PFSK-1 (cell line): ENCODE measurements around the gene PPP2R3C.
A peak's percentile ranks its signal among the peaks of the same experiment; 100 is the strongest.

ENCODE experiments used
- FOXP2 ChIP-seq: optimal IDR thresholded peaks from 2 replicates; pipeline ENCODE3; 2011; ENCODE audit warnings: borderline replicate concordance, control low read depth, inconsistent platforms; ENCODE audit not compliant: insufficient read depth; ENCODE audit errors: extremely low read length, extremely low read depth
- POLR2AphosphoS5 ChIP-seq: IDR thresholded peaks from 2 replicates; pipeline ENCODE4 v1.6.1; 2012; ENCODE audit warnings: low read depth, mild to moderate bottlenecking, control low read depth, low read length, moderate library complexity
- SIN3A ChIP-seq: IDR thresholded peaks from 2 replicates; pipeline ENCODE4 v1.6.1; 2012; ENCODE audit warnings: mild to moderate bottlenecking, low read length, moderate library complexity, borderline replicate concordance; ENCODE audit not compliant: insufficient read depth
- TAF1 ChIP-seq: IDR thresholded peaks from 2 replicates; pipeline ENCODE4 v1.6.1; 2012; ENCODE audit warnings: low read length, control low read depth, borderline replicate concordance; ENCODE audit not compliant: insufficient read depth
- TF ChIP-seq, protein P1 (sequence below), 2 experiments: IDR thresholded peaks; 2 replicates each; pipeline versions ENCODE4 v1.6.1 to v1.8.0; 2011 to 2012; ENCODE audit warnings: low read depth in 2 of 2, low read length in 2 of 2, control low read depth in 1 of 2, inconsistent platforms in 1 of 2, mild to moderate bottlenecking in 1 of 2, moderate library complexity in 1 of 2; ENCODE audit not compliant: insufficient read depth in 1 of 2

PPP2R3C gene

DNA sequence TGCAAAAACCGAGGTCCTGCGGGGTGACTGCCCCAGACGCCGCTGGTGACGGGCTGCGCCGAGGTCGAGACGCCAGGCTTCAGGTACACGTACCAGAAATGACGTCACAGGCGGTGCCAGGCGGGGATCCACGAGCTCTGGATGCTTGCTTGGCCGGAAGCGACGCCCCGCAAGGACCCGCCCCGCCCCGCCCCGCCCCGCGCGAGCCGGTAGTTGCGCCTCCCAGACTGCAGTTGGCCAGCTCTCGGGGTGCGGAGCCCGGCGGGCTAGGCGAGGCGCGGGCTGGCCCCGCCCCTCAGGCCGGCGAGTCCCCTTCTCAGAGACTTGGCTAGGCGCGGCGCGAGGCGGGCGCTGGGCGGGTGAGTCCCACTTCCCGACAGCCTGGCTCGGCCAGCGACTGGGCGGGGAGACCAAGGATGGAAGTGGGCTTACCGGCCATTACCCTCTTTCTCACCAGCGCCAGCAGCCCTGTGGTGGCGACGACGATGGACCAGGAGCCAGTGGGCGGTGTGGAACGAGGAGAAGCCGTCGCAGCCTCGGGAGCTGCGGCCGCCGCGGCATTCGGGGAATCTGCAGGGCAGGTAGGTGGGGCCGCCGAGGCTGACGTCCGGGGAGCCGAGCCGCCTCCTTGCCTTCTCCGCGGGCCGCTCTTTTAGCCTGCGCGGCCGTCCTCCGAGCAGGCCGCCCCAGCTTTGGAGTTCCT lies 75.6 kb downstream of the PPP2R3C start, which contains the start of gene FAM177A1:
Gene FAM177A1 (plus strand): TSS at position 225 of the 703 bp plus-strand sequence. CDS start 192 bp downstream, at position 417.
- TF ChIP-seq POLR2AphosphoS5 (peak; percentile 21), SIN3A (no peak)

DNA sequence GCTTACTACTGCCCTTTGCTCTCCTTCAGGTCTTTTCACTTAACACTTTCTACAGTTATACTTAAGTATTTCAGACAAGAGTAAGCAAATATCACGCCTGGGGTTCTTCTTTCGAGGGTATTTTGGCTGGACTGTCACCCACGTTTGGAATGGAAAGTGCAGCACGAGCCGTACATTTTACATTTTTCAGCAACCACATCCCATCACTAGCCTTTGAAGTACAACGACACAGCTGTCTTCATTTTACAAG lies 76.1 kb downstream of the PPP2R3C start:
- no peak for TF ChIP-seq SIN3A
- TF ChIP-seq POLR2AphosphoS5, result no peak
- TF ChIP-seq TAF1, result no peak
- TF ChIP-seq FOXP2, result no peak
- TF ChIP-seq, protein P1, sequence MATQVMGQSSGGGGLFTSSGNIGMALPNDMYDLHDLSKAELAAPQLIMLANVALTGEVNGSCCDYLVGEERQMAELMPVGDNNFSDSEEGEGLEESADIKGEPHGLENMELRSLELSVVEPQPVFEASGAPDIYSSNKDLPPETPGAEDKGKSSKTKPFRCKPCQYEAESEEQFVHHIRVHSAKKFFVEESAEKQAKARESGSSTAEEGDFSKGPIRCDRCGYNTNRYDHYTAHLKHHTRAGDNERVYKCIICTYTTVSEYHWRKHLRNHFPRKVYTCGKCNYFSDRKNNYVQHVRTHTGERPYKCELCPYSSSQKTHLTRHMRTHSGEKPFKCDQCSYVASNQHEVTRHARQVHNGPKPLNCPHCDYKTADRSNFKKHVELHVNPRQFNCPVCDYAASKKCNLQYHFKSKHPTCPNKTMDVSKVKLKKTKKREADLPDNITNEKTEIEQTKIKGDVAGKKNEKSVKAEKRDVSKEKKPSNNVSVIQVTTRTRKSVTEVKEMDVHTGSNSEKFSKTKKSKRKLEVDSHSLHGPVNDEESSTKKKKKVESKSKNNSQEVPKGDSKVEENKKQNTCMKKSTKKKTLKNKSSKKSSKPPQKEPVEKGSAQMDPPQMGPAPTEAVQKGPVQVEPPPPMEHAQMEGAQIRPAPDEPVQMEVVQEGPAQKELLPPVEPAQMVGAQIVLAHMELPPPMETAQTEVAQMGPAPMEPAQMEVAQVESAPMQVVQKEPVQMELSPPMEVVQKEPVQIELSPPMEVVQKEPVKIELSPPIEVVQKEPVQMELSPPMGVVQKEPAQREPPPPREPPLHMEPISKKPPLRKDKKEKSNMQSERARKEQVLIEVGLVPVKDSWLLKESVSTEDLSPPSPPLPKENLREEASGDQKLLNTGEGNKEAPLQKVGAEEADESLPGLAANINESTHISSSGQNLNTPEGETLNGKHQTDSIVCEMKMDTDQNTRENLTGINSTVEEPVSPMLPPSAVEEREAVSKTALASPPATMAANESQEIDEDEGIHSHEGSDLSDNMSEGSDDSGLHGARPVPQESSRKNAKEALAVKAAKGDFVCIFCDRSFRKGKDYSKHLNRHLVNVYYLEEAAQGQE (IDR thresholded peaks at IDR 0.05; ENCODE audit: insufficient read depth in 1 of 2, low read depth in 2 of 2, low read length in 2 of 2), result no peak

DNA sequence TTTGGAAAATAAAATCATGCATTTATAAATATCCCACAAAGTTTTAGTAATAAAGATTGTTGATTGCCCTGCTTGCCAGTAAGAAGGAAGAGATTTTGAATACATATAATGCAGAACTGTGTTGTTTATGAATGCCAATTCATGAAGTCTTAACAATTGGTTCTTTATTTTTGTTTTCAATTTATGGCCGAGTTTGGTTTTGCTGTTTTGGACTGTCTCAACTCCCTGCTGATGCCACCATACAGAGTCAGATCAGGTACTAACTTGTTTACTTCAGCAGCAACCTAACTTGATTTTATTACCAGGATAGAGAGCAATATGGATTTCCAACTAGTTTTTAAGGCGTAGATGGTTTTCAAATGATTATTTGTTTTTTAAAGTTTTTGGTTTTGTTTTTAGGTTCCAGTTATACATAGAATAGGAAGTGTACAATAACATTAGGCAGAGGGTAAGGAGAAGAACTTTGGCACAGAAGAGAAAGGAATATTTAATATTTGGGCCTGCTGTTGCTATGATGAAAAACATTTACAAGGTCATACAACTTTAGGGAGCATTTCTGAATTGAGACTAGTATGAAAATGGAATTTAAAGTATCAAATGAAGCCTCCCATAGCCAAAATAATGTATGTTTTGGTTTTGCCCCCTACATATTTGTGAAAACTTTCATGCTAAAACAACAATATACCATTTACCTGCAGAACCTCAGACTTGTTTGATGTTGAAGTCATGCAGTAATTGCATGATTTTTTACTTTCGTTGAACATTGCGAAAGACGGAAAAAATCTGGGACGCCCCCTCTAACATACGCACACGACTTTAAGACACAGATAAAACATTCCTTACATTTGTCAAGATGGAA lies 76.6 kb downstream of the PPP2R3C start:
- no peak for TF ChIP-seq SIN3A
- TF ChIP-seq, protein P1 (IDR thresholded peaks at IDR 0.05; ENCODE audit: insufficient read depth in 1 of 2, low read depth in 2 of 2, low read length in 2 of 2), result no peak
- no peak for TF ChIP-seq POLR2AphosphoS5
- TF ChIP-seq FOXP2, result no peak
- no peak for TF ChIP-seq TAF1

DNA sequence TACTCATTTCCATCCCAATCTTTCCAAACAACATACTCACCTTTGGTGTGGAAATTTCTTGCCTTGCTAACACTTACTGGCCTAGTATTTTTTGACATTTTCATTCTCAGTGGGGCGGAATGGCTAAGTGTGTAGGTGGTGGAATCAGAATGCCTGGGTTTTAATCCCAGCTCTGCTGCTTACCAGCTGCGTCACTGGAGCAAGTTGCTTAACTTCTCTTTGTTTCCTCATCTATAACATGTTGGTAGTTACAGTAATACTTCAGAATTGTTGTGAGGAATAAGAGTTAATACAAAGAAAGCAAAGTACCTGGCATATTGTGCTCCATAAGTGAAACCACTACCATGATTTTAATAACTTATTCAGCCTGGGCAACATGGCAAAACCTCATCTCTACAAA lies 78.7 kb downstream of the PPP2R3C start:
- TF ChIP-seq SIN3A (no peak), TAF1 (no peak), POLR2AphosphoS5 (no peak), FOXP2 (no peak)
- TF ChIP-seq, protein P1 (IDR thresholded peaks at IDR 0.05; ENCODE audit: insufficient read depth in 1 of 2, low read depth in 2 of 2, low read length in 2 of 2), result no peak

DNA sequence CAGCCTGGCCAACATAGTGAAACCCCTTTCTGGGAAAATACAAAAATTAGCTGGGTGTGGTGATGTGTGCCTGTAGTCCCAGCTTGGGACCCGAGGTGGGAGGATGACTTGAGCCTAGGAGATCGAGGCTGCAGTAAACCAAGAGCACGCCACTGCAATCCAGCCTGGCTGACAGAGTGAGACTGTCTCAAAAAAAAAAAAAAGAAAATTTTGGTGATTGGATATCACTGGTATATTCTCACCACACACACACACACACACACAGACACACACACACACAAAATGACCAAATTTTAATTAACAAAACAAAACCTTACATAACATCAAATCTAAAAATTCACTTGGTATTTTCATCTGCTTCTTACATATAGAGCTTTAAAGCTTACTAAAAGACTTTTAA lies 79.2 kb downstream of the PPP2R3C start:
- TF ChIP-seq POLR2AphosphoS5 (no peak), SIN3A (no peak), FOXP2 (no peak), TAF1 (no peak)
- TF ChIP-seq, protein P1 (IDR thresholded peaks at IDR 0.05; ENCODE audit: insufficient read depth in 1 of 2, low read depth in 2 of 2, low read length in 2 of 2), result no peak
